HG03039 (cell line): ENCODE data around the gene CNKSR3.

ENCODE experiments used
- ATAC-seq: cut with Tn5 transposase; IDR thresholded peaks from one replicate; pipeline ENCODE4 v1.9.1; 2021; ENCODE audit warnings: mild to moderate bottlenecking, moderate library complexity; ENCODE audit not compliant: unreplicated experiment

Gene CNKSR3

DNA sequence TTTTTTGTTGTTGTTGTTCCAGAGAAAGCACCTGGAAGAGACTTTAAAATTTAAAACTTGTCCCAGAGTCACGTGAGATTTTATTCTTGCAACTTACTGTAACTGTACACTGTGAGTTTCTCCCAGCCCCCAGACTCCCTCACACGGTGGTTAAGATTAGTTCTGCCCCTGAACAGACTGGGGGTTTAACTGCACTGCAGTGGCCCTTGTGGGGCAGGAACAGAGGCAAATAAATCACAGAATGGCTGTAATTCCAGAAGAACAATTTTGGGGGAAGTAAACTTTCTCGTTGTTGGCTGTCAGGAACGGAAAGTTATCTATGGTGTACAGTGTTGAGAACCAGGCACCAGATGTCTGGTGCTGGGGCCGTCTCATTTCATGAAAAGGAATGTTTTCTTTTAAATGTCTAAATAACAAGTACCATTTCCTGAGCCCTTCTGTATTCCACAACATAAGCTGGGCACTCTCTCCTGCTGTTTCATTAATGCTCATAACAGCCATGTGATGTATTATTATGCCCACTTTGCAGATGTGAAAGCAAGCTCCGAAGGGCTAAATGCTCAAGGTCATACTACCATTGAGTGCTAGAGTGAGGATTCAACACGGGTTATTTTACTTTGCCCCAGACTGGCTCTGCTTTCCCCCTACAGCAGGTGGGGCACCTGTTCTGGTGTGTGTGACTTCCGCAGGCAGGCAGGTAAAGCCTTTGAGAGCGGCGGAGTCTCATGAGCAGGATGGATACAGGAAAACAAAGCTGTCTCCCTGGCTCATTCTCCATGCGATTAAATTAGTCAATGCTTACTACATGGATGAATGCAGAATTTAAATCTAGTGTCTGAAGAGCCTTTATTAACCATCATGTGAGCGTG lies 30.5 kb downstream of the CNKSR3 start:
- no peak for ATAC-seq

DNA sequence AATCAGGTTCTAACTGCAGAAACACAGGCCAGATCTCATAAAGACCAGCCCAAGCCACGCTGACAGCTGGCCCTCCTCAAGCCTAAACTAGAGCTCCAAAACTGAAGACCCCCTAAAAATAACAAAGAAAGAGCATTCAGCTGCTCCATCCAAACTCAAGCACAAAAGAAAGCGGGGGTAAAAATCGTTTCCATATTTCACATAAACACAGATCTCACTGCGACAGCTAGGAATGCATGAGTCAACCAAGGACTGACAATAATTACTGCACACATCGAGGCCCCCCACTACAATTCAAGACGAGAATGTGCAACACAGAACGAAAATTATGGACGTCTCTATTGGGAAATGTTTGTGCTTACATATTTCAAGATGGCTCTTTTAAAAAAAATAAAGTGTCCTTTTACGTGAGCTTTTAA lies 31.1 kb downstream of the CNKSR3 start:
- no peak for ATAC-seq

DNA sequence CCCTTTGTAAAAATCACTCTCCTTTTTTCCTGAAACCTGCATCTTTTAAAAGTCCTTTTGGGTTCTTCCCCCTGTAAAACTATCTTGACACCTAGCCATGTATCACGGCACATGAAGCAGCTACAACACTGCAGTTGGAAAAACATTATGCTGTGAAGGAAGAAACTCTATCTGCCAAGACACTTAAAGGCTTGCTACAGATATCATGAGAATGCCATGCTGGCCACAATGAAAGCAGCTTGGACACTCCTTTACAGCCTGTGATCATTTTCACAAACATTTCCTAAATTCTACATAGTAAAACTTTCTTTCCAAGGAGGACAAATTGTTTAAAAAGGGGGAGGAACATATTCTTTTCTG lies 31.8 kb downstream of the CNKSR3 start:
- no peak for ATAC-seq

DNA sequence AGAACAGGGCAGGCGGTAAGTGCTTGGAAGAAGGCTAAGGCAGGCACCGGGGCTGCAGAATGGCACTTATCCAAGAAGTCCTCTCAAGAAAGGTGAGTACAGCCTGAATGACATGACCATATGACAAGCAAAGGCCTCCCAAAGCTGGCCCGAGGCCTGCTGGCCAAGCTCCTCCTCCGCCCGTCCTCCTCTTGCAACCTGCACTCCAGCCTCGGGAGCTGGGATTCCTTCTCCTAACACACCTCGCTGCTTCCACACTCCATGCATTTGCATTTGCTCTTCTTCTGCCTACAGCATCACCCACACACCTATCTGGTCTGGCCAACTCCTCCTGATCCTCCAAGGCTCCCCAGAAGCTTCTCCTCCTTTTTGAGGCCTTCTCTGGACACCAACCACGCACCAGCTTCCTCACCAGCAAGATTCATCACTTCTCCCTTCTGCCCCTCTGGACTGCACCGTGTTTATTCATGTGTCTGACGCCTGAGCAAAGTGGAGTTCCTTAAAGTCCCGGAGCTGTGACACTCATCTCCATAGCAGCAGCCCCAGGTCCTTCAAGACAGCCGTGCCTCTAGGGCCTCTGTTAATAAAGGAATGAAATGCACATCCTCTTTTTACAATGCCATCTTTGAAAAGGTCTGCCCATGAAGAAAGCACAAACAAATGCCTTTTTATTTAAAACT lies 32.3 kb downstream of the CNKSR3 start:
- ATAC-seq: no peak

DNA sequence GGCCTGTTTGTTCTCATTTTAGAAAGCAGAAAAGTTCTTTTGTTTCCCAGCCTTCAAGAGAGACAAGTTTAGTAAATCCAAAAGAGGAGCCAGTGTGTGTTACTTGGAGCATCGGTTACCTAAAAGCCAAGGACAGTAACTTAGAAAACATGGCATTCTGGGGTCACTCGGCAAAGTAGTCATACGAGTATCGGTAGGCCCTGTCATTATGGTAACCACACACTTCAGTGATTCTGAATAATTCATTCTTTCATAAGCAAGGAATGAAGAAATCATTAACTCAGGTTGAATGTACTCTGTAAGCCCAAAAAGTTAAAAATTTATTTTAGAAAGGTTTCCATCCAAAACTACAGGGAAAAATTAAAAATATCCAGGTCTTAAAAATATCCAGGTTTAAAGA lies 34.0 kb downstream of the CNKSR3 start:
- no peak for ATAC-seq

DNA sequence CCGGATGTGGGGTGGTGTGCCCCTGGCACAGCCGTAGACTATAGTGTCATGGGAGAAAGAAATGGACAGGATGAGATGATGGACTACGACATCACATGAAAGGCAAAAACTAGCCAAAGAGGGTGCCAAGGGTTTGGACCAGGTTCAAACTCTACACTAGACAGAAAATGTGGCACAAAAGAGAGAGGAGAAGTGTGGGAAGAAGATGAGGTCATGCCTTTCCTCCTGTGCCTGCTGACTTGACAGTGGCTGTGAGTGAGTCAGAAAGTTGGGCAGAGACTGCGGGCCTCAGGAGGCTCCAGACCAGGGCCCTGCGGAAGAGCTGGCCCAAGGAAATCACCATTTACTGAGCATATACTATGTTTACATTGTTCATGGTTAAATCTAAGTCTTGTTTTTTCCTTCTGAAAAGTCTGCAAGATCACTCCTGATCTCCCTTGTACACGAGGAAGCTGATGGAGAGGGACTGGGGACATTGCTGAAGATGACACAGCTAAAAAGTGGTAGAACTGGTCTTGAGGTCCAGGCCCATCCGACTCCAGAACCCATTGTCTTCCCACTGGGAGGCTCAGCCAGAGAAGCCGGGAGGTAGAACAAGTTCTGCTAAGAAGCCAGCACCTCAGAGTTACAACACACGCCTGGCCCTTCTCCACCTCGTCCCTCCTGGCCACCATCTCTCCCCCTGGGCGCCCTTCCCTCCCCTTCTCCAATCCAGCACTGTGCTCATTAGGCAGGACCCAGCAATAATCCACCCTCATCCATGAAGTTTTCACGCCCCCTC lies 35.6 kb downstream of the CNKSR3 start:
- no peak for ATAC-seq

DNA sequence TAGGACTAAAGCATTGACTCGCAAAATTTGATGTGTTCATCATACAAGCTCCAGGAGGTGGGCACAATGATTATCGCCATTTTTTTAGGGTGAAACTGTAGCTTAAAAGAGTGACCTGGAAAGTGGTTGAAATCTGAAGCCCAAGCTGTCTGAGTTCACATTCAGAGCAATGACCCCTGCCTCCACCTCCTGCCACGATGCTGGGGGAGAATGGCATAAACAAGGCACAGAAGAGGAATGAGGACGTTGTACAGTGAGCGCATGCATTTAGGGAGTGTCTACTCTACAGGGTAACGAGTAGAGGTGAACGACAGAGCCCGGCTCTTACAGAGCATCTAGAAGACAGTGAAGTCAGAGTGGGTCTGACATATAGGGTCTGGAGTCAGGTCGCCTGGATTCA lies 37.2 kb downstream of the CNKSR3 start:
- ATAC-seq: no peak

DNA sequence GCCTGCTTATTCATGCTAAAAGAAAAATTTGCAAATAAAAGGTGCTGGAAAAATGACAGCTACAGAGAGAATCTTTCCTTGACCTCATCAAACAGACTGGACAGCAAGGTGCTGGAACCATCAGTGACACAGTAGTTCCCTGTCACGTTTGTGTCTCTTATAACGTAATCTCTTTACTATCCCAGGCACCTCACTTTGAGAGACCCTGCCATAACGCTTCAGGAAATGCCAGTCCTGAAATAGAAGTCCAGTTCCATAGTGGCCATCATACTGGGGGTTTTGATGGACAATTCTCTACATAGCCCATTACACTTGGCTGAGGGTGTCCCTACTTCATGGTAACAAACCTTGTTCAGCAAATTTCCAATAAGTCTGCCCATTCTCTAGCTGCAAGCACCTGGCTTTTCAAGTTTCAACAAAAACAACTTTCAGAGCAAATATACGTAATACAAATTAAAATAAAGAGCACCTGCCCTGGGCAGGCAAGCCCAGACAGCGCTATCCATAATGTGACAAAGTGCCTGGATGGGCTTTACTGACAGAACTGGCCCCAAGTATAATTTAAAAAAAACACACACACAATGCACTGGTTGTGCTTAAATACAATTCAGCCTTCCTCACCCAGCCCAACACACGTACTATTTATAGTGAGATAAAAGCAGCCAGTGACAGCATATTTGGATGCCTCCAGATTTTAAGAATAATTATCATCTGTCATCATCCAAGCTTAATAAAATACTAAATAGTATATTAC lies 38.7 kb downstream of the CNKSR3 start:
- ATAC-seq: no peak

DNA sequence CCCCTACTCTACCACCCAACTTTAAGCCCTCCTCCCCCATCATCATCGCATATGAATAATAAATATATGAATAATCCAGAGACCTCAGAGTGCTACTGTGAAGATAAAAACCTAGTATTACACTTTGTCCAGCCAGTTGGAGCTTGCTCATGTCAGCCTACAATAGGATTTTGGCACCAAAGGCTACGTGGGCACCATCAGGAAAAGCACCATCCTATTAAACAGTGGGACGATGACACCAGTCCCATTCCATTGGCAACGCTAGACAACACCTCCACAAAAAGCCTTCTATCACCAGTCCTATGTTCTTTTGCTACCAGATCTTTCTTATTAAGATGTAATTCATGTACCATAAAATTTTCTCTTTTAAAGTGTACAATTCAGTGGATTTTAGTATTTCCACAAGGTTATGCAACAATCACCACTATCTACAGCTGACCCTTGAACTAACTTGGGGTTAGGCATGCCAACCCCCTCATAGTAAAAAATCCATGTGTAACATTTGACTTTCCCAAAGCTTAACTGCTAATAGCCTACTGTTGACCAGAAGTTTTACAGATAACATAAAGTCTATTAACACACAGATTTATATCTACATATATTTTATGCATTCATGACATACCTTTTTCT lies 41.1 kb downstream of the CNKSR3 start:
- ATAC-seq: no peak

DNA sequence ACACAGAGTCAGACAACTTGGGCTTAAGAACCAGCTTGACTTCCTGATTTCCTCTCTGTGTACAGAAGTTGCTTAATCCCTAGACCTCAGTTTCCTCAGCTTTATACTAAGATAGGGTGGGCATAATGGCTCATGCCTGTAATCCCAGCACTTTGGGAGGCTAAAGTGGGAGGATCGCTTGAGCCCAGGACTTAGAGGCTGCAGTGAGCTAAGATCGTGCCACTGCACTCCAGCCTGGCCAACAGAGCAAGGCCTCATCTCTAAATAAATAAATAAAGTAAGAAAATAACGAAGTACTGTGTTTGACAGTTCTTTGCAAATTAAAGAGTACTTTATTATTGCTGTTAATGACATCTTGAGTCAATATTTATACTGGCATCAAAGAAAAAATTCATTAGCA lies 41.7 kb downstream of the CNKSR3 start:
- no peak for ATAC-seq

DNA sequence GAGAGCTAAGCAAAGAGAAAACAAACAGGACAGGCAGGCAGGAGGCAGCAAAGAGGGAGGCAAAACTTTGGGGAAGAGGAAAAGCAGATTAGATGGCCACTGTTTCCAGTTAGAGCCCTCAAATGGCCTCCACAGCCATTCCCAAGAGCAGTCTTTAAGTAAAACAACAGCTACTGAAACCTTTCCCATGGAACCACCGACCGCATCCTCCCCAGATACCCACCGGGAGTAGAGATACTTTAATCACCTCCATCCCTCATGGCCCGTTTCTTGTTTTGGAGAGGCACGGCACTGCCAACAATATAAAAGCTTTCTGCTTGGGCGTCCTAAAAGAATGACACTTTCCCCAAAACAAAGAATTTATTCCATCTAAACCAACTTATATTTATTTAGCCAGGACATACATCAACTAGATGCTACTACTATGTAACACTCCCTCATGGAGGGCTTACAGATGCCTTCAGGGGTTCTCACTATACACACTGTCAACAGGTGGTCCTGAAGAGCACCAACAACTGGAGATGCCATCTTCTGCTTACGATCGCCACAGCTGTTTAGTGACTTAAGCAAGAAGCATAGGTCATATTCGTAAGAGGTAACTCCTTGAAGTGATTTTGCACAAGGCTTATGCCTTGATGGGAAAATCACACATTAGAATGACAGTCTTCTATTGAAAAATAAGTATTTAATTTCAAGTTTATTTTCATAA lies 43.4 kb downstream of the CNKSR3 start:
- no peak for ATAC-seq

DNA sequence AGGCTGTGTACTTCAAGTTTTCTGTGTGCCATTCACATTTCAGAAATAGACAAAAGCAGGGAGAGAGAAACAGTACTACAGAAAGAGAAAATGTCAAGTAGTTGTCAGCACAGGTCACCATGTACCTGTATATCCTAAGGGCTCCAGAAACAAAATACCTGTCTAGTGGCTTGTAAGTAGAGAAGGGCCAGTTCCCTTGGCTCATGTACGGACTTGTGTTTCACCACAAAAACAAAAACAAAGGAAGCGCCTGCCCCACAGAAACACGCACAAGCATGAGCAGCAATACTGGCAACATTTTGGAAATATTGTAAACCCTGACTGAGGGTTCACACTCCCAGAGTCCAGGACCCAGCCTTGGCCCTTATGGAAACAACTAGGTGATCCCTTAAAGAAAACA lies 44.3 kb downstream of the CNKSR3 start:
- no peak for ATAC-seq

DNA sequence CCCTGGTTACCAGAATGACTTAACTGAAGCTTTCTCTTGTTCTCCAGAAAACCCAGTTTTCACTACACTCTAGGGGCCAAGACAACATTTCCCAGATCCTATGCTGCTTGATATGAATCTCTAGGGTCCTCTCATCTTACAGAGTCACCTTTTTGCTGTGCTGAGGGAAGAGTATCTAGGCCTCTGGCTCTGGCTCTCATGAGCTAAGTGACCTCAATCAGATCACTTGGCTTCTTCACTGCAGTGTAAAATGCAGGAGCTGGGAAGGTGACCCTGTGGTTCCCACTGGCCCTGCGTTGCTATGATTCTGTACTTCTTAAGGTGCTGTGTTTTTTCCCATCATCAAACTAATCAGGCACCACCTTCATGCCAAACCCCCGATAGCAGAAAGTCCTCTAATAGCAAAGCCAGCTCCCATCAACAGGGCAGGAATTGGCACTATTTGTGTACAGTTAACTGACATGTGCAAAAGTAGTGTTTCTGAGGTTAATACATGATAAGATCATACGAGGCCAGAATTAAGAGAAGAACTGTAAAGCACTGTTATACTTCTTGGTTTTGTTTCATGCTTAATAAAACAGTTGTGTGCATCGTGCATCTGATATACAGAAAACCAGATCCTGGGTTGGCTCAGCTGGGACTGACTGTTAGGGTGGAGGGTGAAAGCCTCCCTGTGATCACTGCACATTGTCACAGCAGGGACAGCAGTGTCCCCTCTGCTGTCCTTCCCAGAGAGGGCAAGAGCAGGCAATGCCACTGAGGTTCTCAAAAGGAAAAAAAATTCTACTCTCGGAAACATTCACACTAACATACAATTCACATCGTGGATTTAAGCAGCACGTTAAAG lies 46.7 kb downstream of the CNKSR3 start:
- ATAC-seq: no peak

DNA sequence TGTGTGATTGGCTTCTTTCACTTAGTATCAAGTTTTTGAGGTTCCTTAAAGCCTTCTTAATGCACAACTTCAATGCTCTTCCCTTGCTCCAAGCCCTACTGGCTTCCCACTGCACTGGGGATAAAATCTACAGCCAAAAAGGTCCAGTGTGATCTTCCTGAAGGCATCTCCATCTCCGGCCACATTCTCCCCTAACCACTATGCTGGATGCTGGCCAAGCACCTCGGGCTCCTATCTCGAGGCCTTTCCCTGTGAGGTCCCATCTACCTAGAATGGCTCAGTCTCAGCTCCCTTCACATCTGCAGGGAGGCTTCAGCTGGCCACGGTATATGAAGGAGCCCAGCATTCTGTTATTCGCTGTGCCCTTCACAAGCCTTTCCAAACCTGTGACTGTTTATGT lies 48.1 kb downstream of the CNKSR3 start:
- no peak for ATAC-seq

DNA sequence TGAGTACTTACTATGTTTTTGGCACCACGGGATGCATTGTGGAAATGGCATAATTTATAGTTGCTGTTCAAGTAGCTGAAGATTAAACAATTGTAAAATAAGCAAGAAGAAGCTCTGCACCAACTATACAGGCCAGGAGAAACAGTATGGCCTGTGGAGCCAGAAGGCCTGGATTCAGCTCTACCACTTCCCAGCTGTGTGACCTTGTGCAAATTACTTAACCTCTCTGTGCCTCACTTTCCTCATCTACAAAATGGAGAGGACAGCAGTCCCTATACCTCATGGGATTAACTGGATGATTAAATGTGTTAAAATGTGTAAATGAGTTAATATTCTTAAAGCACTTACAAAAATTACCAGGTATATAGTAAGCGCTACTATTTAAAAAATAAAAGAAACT lies 49.1 kb downstream of the CNKSR3 start:
- ATAC-seq: no peak

DNA sequence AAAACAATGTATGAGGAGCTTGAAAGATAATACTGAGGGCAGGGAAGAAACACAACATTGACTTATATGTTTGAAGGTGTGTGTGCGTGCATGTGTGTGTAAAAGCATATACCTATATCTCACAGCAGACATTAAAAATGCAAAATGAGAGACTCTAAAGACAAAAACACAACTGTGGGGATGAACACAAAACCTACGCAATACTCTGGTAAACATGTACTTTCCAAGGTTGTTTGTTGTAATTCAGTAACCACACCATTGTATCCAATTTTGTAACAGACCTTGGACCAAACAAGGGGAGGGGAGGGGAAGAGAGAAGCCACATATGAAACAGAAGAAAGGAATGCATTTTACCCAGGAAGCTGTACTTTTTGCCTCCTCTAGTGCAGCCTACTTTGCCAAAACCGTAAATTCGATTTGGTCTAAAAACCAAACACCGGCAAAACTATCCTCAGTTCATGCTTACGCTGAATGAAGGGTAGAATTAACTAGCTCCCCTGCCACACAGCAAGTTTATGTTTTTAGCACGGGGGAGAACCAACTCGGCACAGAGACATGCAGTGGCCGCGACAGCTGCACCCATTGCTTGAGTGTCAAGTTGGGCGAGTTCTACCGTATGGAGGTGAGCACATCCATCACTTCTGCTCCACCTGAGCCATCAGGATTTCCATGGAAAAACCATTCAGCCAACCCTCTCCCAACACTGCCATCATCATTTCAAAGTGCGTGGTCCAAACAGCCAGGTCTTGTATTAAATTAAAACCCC lies 50.0 kb downstream of the CNKSR3 start:
- ATAC-seq: no peak

DNA sequence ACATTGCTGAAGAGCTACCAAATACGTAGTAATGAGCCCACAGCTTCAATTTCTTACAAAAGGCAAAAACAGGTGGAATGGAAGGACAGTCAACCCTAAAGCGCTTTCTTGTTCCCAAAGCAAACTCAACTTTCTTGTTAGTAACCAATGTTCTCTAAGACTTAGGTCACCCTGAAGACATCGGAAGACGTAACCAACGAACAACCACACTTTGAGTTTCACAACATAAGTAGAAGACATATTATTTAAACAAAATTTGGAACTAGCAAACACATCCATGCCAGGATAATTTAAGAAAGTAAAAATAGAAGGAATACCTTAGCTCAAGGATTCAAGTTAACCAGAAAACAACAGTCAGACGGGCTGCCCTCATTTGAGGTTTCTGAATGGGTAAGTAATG lies 51.0 kb downstream of the CNKSR3 start:
- ATAC-seq: no peak
